ENCODE results near the gene IGLL5. TPM values are rescaled to one million over a fixed set of nuclear protein-coding genes. Genes with fewer than 3 reads are reported as not detected.

IGLL5 gene
- total and polyA plus RNA-seq, 9 of the 15 experiments (the other 6 are each of a cell fraction or from before 2014, with no cell fraction given), result not detected

GRCh38 chr22:22901578-22902218 lies 14.1 kb downstream of the IGLL5 start (continued):
- TF ChIP-seq, protein P1, sequence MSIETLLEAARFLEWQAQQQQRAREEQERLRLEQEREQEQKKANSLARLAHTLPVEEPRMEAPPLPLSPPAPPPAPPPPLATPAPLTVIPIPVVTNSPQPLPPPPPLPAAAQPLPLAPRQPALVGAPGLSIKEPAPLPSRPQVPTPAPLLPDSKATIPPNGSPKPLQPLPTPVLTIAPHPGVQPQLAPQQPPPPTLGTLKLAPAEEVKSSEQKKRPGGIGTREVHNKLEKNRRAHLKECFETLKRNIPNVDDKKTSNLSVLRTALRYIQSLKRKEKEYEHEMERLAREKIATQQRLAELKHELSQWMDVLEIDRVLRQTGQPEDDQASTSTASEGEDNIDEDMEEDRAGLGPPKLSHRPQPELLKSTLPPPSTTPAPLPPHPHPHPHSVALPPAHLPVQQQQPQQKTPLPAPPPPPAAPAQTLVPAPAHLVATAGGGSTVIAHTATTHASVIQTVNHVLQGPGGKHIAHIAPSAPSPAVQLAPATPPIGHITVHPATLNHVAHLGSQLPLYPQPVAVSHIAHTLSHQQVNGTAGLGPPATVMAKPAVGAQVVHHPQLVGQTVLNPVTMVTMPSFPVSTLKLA (conservative IDR thresholded peaks at IDR 0.05), result no peak
- TF ChIP-seq, protein P2, sequence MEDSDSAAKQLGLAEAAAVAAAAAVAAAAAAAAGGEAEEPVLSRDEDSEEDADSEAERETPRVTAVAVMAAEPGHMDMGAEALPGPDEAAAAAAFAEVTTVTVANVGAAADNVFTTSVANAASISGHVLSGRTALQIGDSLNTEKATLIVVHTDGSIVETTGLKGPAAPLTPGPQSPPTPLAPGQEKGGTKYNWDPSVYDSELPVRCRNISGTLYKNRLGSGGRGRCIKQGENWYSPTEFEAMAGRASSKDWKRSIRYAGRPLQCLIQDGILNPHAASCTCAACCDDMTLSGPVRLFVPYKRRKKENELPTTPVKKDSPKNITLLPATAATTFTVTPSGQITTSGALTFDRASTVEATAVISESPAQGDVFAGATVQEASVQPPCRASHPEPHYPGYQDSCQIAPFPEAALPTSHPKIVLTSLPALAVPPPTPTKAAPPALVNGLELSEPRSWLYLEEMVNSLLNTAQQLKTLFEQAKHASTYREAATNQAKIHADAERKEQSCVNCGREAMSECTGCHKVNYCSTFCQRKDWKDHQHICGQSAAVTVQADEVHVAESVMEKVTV (CRISPR knock-in tag; IDR thresholded peaks at IDR 0.05), result no peak
- TF ChIP-seq SIX5 (IDR thresholded peaks at IDR 0.05; ENCODE audit: borderline replicate concordance in 1 of 2, insufficient read depth in 1 of 2, low read depth in 1 of 2, low read length in 2 of 2), result 0 out of 4 replicates have a peak, but pooled peaks of 1 of the 2 experiments have one; percentile 14
- TF ChIP-seq CHD1 (IDR thresholded peaks at IDR 0.05; ENCODE audit: low read length), result no peak
- no peak for TF ChIP-seq REST (IDR thresholded peaks at IDR 0.05; ENCODE audit: borderline replicate concordance)
- no peak for TF ChIP-seq REST (CRISPR knock-in tag; IDR thresholded peaks at IDR 0.05; ENCODE audit: low read depth)

All from K562 (cell line).